ENCODE data around the gene NPLOC4. TPM values are rescaled to one million over a fixed set of nuclear protein-coding genes. Genes with fewer than 3 reads are reported as not detected.

The NPLOC4 gene
- total RNA-seq: 100 to 1,000 TPM; 135 to 147 TPM

DNA sequence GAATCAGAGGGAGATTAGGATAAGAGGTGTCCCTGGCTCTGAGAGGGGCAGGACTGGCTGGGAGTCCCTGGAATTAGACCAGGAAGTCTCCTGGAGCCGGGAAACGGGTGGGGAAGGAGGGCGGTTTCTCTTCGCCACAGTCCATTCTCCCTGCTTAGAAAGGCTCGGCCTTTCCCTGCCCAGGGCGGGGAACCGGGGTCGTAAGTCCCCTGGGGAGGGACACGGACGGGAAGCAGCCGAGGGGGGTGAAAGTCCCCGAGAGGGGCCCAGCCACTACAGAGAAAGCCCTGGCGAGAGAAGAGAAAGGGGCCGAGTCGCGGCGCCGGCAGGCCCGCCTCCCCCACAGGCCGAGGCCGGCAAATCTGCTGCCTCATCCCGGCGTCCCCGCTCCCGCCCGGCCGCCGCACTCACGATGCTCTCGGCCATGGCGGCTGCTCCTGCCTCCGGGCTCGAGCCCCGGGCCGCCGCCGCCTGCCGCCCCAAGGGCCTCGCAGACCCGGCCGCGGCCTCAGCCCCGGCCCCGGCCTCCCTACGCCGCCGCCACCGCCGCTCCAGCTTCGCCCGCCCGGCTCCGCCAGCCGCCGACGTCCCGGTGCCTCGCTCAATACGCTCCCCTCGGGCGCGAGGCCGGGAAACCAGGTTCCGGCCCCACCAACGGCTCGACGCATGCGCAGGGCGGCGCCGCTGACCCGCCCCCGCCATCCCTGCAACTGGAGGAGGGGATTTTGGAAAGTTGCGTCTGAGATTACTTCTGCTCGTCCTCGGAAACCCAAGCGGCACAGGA lies at the start of gene NPLOC4, which contains the start of gene TSPAN10:
Gene NPLOC4, minus strand, starts transcription at position 608 of the 784 bp plus-strand sequence. Its CDS starts 182 bp downstream, at position 426.
Gene TSPAN10, plus strand, starts transcription at position 692 of the 784 bp plus-strand sequence. CDS start 5,217 bp downstream, outside the sequence.

DNA sequence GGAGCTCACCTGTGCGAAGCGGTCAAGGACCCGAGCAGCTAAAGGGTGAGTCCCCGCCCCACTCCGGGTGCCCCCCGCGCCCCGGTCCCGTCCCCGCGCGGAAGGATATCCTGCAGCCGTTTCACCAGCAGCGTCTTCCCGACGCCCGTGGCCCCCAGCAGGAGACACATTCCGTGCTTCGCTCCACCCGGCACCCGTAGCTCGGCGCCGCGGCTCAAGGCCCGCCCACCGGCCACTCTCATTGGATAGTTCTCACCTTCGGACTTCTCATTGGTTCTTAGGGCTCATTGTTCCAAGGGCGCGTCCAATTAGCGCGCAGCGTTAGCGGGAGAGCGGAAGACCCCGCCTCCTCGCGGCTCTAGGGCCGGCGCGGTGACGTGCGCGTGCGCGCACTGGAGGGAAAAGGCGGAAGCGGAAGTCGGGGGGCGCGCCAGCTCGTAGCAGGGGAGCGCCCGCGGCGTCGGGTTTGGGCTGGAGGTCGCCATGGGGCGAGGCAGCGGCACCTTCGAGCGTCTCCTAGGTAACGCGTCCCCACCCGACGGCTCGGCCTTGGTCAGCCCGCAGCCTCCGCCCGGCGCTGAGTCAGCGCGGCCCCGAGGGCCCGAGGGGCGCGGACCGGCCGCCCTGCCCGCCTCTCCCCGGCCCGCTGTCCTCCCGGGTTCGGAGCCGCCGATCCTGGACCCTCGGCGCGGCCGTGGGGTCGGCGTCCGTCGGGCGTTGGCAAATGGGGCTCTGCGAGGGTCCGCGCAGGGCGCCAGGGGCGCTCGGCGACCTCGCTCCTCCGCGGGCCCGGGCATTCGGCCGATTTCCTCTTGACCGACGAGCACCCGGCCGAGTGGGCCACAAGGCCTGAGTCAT lies 46.9 kb upstream of the NPLOC4 start, which contains the start of the genes ARL16 and HGS:
Gene ARL16, minus strand, starts transcription at position 214 of the 858 bp plus-strand sequence. Its CDS starts 44 bp downstream, at position 170.
Gene HGS, plus strand, starts transcription at position 428 of the 858 bp plus-strand sequence. Its CDS starts 56 bp downstream, at position 484.

DNA sequence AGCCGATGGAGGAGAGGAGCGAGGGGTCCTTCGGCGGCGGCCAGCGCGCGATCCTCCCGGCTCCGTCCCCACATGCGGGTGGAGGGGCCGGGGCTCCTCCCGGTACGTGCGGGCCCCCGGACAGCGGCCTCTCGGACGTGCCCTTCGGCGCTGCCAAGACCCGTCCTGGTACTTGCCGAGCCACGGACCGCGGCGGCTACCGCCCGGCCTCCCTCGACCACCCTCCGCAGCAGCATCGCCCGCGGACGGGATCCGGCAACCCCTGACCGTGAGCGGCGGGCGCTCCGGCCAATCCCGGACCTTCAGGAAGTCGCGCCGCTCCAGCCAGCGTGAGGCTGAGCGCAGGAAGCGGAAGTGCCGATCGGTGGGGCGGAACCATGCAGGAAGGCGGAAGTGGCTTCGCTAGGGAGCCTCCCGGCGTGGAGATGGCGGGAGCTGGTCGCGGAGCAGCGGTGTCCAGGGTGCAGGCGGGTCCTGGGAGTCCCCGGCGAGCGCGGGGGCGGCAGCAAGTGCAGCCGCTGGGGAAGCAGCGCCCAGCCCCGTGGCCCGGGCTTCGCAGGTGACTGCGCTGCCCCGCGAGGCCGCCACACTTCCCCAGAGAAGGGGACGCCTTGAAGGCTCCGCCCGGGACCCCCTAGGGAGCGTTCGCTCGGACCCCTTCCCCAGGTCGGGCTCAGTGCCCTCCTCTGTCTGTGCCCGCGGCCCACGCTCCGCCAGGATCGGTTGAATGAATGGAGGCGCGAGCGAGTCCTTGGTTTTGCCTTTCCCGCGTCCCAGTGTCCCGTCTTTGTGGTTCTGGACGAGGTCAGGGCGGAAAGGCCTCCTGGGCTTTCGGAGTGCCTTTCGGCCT lies 29.7 kb upstream of the NPLOC4 start, which contains the start of the genes CCDC137 and OXLD1:
Gene CCDC137, plus strand, starts transcription at position 396 of the 850 bp plus-strand sequence. Its CDS starts 30 bp downstream, at position 426.
Gene OXLD1, minus strand, starts transcription at position 264 of the 850 bp plus-strand sequence. Its CDS starts 28 bp downstream, at position 236.

DNA sequence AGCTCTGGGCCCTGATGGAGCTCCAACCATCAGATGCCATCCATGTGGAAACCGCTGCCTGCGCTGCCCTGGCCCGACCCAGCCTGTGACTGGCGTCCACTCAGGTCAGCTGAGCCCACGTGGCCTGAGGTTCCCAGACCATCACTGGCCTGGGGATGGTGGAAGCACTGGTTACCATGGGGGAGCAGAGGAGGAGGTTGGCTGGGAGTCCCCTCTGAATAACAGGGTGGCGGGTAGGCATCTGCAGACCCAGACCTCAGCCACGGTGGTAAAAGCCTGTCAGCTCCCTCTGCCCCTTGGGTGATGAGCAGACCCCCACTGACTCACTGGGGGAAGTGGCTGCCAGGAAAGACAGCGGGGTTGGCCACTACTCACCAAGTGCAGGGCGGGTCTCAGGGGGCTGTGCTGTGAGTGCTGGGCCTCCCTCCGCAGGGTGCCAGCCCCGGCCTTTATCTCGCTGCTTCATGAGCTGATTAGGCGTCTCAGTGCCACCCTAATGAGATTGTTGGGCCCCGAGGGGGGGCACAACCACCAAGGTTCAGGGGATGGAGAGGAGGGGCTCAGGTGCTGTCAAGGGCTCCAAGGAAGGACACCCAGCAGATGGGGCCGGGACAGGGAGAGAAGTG lies 19.3 kb upstream of the NPLOC4 start, which contains the start of gene PDE6G:
Gene PDE6G, minus strand, starts transcription at position 425 of the 626 bp plus-strand sequence. CDS start 3,237 bp downstream, outside the sequence.

DNA sequence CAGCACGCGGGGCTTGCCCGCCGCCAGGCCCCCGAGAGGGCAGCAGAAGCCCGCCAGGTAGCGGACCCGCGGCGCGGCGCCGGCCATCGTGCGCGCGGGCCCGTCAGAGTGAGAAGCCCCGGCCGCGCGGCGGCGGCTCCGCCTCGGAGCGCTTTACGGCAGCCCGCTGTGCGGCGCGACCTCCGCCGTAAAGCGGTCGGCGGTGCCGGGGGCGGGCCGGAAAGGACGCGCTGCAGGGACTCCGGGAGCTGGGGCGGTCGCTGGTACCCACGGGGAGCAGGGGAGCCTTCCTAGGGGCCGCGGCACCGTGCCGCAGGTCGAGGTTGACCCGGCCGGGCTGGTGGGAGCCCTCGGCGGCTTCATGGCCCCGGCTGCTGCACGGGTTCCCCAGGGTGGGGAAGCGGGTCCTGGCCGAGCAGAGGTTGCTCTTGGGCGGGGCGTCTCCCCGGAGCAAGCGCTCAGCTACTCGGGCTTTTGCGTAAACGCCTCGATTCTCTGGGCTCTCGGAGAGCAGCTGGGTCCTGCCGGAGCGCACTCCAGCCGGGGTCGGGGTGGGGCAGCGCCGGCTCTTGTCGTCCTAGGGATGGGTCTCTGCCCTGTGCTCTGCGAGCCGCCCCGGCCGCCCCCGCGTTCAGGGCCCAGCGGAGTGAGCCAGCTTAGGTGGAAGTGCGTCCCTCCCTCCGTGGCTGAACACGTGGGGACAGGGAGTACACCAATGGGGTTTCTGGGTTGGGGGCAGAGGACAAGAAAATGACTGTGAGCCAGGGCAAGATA lies 84.5 kb downstream of the NPLOC4 start, which contains the start of gene FAAP100:
Gene FAAP100, minus strand, starts transcription at position 110 of the 774 bp plus-strand sequence. Its CDS starts 23 bp downstream, at position 87.

DNA sequence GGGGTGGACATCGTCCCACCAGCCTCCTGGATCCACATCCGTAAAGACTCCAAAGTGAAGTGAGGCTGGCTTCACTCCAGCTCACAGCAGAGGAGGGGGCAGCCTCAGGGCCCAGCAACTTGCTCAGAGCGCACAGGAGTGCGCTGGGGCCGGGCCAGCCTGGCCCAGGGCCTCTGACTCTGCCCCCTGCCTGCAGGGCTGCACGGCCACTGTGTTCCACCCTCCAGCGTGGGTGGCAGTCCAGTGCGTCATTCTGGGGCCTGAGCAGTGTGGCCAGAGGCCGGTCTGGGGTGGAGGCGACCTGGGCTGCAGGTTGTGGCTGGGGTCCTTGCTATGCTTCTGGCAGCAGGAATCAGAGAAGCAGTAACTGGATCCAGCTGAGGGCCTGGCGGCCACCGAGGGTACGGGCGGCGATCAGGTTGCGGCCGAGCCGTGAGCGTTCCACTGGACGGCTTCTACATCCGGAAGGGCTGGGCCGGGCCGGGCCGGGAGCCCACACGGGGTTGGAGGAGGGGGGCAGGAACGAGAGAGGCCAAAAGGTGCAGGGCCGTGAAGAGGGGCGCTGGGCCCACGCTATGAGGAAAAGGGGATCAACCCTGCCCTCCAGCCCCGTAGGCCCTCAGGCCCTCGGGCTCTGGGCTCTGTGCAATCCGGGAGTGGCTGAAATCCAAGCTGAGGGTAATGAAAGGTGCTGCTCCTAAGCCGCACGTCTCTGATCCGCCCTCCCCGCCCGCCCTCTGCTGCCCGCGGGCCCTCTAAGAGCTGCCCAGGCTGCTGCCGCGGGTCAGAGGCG lies 109.1 kb downstream of the NPLOC4 start, which contains the start of gene FSCN2:
Gene FSCN2, plus strand, starts transcription at position 787 of the 793 bp plus-strand sequence. CDS start 155 bp downstream, outside the sequence.

DNA sequence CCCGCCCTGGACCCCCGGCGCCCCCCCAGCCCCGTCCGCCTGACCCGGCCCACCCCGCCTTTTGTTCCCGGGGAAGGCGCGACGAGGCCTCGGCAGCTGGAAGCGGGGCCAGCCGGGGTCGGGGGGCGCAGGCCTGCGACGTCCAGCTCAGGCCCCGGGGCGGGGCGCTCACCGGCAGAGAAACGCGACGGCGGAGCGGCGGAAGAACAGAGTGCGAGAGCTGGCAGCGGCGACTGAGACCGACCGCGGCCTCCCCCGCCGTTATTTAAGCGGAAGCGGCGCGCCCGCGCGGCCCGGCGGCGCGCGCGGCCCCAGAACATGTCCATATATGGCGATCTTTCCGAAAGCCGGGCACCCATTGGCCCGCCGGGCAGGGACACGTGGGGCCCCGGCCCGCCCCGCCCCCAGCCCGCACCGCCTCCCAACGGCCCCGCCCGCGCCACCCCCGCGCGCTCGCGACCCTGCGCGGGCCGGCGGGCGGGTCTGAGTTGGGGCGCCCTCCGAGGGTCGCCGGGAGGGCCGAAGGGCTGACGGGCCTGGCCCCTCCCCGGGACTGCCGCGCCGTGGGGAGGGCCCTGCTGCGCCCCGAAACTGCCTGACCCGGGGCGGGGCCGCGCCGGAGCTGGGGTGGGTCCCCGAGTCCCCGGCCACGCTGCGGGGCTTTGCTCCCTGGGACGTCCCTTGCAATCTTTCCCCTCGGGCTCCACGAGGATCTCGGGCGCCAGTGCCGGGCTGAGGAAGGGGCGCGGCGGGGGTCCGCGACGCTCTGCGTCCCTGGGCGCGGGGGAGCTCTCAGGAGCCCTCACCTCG lies 124.1 kb downstream of the NPLOC4 start, which contains the start of gene ACTG1:
Gene ACTG1, minus strand, starts transcription at position 238 of the 810 bp plus-strand sequence. CDS start 445 bp downstream, outside the sequence.

Small RNA genes lying within 50 kb of the gene (small RNA-seq; reads per million reads assigned to genes)
- gene RF00019: 0 reads per million in 2 donors

Other genes starting within 250 kb of the NPLOC4 start
- gene BAHCC1, start 241.7 kb downstream of the NPLOC4 start, total RNA-seq: 10 to 100 TPM; 19.3 to 21.3 TPM
- gene ACTG1, start 124.3 kb downstream of the NPLOC4 start, total RNA-seq: 1,000 to 10,000 TPM; 6,005 to 7,523 TPM
- under 1 TPM; 0.34 to 0.67 TPM for gene FSCN2, start 108.7 kb downstream of the NPLOC4 start, total RNA-seq
- 10 to 100 TPM; 19.6 to 20.0 TPM for gene FAAP100, start 84.8 kb downstream of the NPLOC4 start, total RNA-seq
- gene TSPAN10, start 84 bp upstream of the NPLOC4 start, total RNA-seq: 100 to 1,000 TPM in 1 of 2 donors, 10 to 100 TPM in 1; 77.6 to 121 TPM
- 1 to 10 TPM in 1 of 2 donors, under 1 TPM in 1; 1.00 to 1.0 TPM for gene PDE6G, start 19.4 kb upstream of the NPLOC4 start, total RNA-seq
- 10 to 100 TPM; 32.0 to 38.0 TPM for gene OXLD1, start 29.5 kb upstream of the NPLOC4 start, total RNA-seq
- 10 to 100 TPM in 1 of 2 donors, 1 to 10 TPM in 1; 4.8 to 10.7 TPM for gene CCDC137, start 29.6 kb upstream of the NPLOC4 start, total RNA-seq
- 10 to 100 TPM; 14.0 to 17.6 TPM for gene ARL16, start 46.7 kb upstream of the NPLOC4 start, total RNA-seq
- 100 to 1,000 TPM in 1 of 2 donors, 10 to 100 TPM in 1; 87.1 to 105 TPM for gene HGS, start 46.9 kb upstream of the NPLOC4 start, total RNA-seq
- gene MRPL12, start 66.3 kb upstream of the NPLOC4 start, total RNA-seq: 10 to 100 TPM; 18.6 to 30.6 TPM
- gene SLC25A10, start 75.2 kb upstream of the NPLOC4 start, total RNA-seq: 10 to 100 TPM; 12.7 to 27.6 TPM
- gene GCGR, start 167.0 kb upstream of the NPLOC4 start, total RNA-seq: not detected
- 10 to 100 TPM; 84.9 to 98.4 TPM for gene MCRIP1, start 196.2 kb upstream of the NPLOC4 start, total RNA-seq
- gene PPP1R27, start 197.9 kb upstream of the NPLOC4 start, total RNA-seq: not detected
- 100 to 1,000 TPM; 383 to 481 TPM for gene P4HB, start 223.4 kb upstream of the NPLOC4 start, total RNA-seq
- gene ARHGDIA, start 234.2 kb upstream of the NPLOC4 start, total RNA-seq: 100 to 1,000 TPM; 192 to 263 TPM